DOHH2 (cell line): ENCODE results near the gene RPL19.

Experiments
- CTCF ChIP-seq: fragments of 200-600 bp; sonication (generic); IDR thresholded peaks from one replicate; pipeline ENCODE4 v1.5.1; 2014; ENCODE audit warnings: antibody characterized with exemption, mild to moderate bottlenecking, low read depth, low read length; ENCODE audit not compliant: poor library complexity, severe bottlenecking
- EZH2phosphoT487 ChIP-seq: fragments of 200-600 bp; sonication (generic); IDR thresholded peaks from 2 replicates; pipeline ENCODE4 v1.6.1; 2017; ENCODE audit warnings: borderline replicate concordance, mild to moderate bottlenecking, antibody characterized with exemption, low read length, moderate library complexity, mixed read lengths

GRCh38 chr17:39252788-39253460, 52.8 kb downstream of the RPL19 start:
- TF ChIP-seq CTCF (no peak), EZH2phosphoT487 (no peak)
